Ovary (tissue), 3 donors: ENCODE measurements around the gene LKAAEAR1.

Source experiments
- CTCF ChIP-seq, 3 donors: fragments of 450-650 bp in 2 of 3; fragments of 200-600 bp in 1 of 3; IDR thresholded peaks; one replicate each; pipeline versions ENCODE4 v1.5.1 to v1.8.0; 2016 to 2022; ENCODE audit warnings: antibody characterized with exemption in 3 of 3, mild to moderate bottlenecking in 1 of 3
- EP300 ChIP-seq: sonication (generic); formaldehyde crosslinking; IDR thresholded peaks from one replicate; pipeline ENCODE4 v1.6.1; 2017; ENCODE audit warnings: antibody characterized with exemption
- donor health status: DM: no; HTN: no; CAD: no.

DNA sequence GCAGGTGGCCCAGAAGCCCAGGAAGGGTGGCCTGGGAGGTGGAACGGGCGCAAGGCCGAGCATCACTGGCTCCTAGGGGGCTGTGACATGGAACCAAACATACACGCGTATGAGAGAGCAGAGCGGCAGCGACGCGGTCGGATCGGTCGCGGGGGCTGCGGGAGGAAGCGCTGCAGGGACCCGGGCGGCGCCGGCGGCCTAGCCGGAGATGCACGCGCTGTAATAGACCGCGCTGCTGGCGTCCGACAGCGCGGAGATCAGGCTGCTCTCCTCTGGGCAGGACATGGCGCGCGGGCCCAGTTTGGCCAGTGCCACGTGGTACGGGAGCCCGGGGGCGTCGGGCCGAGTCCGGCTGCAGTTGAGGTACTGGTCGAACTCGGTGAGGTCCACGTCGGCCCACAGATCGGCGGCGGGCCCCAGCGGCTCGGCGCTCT, 36.2 kb downstream of the LKAAEAR1 start:
- TF ChIP-seq CTCF (IDR thresholded peaks at IDR 0.05) (no peak), EP300 (no peak)
